ENCODE measurements around the gene AKIRIN1.
A peak's percentile ranks its signal among the peaks of the same experiment; 100 is the strongest.

Gene AKIRIN1, protein sequence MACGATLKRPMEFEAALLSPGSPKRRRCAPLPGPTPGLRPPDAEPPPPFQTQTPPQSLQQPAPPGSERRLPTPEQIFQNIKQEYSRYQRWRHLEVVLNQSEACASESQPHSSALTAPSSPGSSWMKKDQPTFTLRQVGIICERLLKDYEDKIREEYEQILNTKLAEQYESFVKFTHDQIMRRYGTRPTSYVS

DNA sequence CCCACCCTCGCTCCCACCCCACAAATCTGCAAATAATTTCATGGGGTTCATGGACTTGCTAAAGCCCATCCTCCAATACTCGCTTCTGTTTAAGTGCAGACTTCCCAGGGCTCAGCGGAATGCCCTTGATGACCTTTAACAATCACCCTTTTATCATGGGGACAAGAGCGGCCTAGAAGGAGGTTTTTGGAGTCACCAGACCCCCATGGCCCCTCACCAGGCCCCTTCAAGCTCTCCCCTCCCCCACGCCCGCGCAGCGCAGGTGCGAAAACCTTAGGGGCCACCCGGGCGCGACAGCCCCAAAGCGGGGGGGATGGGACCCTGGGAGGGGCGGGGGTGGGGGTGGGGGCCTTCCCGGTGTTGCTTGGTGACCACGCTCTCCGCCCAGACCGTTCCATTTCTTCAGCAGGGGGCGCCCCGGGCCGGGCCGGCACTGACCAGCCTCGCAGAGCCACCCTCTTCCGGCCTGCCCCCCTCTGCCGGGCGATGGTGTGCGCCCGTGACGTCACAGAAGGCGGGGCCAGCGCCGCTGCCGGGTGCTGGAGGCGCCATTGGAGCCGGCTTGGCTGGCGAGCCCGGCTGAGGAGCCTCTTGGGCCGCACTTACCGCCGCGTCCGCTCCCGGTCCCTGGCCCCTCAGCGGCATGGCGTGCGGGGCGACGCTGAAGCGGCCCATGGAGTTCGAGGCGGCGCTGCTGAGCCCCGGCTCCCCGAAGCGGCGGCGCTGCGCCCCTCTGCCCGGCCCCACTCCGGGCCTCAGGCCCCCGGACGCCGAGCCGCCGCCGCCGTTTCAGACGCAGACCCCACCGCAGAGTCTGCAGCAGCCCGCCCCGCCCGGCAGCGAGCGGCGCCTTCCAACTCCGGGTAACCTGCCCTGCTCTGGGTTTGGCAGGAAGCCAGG lies at the start of gene AKIRIN1:
AKIRIN1 (plus strand) TSS at position 539 of the 900 bp plus-strand sequence; CDS start at position 644, 105 bp downstream.
- TF ChIP-seq, protein P1, sequence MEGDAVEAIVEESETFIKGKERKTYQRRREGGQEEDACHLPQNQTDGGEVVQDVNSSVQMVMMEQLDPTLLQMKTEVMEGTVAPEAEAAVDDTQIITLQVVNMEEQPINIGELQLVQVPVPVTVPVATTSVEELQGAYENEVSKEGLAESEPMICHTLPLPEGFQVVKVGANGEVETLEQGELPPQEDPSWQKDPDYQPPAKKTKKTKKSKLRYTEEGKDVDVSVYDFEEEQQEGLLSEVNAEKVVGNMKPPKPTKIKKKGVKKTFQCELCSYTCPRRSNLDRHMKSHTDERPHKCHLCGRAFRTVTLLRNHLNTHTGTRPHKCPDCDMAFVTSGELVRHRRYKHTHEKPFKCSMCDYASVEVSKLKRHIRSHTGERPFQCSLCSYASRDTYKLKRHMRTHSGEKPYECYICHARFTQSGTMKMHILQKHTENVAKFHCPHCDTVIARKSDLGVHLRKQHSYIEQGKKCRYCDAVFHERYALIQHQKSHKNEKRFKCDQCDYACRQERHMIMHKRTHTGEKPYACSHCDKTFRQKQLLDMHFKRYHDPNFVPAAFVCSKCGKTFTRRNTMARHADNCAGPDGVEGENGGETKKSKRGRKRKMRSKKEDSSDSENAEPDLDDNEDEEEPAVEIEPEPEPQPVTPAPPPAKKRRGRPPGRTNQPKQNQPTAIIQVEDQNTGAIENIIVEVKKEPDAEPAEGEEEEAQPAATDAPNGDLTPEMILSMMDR (conservative IDR thresholded peaks at IDR 0.05; ENCODE audit: control insufficient read depth, insufficient read depth, low read depth, low read length): no peak
- H3K4me3 ChIP-seq (ENCODE audit: control insufficient read depth, low read depth, low read length): peak within 1 kb of the TSS; percentile 85
- DNase-seq (ENCODE audit: low read depth): peak; percentile 90

DNA sequence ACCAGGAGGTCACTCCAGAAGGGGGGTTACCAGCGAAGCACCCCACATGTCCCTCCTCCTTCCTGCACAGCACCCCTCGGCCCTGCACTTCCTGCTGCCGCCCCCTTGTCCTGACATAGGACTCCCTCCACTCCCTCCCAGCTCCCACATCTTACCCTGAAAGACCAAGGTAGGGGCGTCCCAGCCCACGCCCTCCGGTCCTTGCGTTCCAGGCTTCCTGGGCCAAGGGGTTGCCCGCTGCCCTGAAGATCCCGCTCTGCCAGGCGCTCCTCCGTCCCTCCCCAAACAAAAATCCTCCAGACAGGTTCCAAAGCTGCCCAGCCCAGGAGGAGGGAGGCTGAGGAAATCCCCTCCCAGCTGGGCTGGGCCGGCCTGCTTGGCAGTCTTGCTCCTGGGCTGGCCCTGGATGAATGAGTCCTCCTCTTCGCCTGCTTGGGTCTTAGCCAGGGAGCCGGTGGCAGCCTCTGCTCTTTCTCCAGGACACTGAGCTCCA lies 49.5 kb upstream of the AKIRIN1 start, which contains the start of gene RHBDL2:
RHBDL2 (minus strand) TSS at position 304 of the 493 bp plus-strand sequence. CDS start 22,618 bp downstream, outside the sequence.
- TF ChIP-seq, protein P1 (conservative IDR thresholded peaks at IDR 0.05; ENCODE audit: control insufficient read depth, insufficient read depth, low read depth, low read length): no peak
- peak within 1 kb of the TSS; percentile 44 for H3K4me3 ChIP-seq (ENCODE audit: control insufficient read depth, low read depth, low read length)
- DNase-seq (ENCODE audit: low read depth): peak; percentile 39

GRCh38 chr1:38942664-38943428 lies 48.2 kb upstream of the AKIRIN1 start:
- H3K4me3 ChIP-seq (ENCODE audit: control insufficient read depth, low read depth, low read length): no peak overlapping the region
- no peak for DNase-seq (ENCODE audit: low read depth)
- TF ChIP-seq, protein P1 (conservative IDR thresholded peaks at IDR 0.05; ENCODE audit: control insufficient read depth, insufficient read depth, low read depth, low read length): no peak

DNA sequence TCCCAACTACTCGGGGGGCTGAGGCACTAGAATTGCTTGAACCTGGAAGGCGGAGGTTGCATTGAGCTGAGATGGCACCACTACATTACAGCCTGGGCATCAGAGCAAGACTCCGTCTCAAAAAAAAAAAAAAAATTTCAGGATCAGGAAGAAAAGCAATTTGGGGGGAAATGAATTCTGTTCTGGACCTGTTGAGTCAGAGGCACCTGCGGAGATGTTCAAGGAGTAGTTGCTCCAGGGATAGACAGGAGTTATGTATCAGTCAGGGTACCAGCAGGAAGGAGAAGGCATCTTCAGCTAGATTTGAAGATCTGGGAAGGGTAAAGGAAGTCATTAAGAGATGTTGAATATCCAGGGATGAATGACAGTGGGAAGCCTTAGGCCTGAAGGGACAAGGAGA lies 46.5 kb upstream of the AKIRIN1 start:
- H3K4me3 ChIP-seq (ENCODE audit: control insufficient read depth, low read depth, low read length): no peak overlapping the region
- TF ChIP-seq, protein P1 (conservative IDR thresholded peaks at IDR 0.05; ENCODE audit: control insufficient read depth, insufficient read depth, low read depth, low read length): no peak
- no peak for DNase-seq (ENCODE audit: low read depth)

GRCh38 chr1:38950553-38950952 lies 40.5 kb upstream of the AKIRIN1 start:
- H3K4me3 ChIP-seq (ENCODE audit: control insufficient read depth, low read depth, low read length): no peak overlapping the region
- TF ChIP-seq, protein P1 (conservative IDR thresholded peaks at IDR 0.05; ENCODE audit: control insufficient read depth, insufficient read depth, low read depth, low read length): no peak
- no peak for DNase-seq (ENCODE audit: low read depth)

- DNase-seq (ENCODE audit: low read depth): peak; percentile 8
- TF ChIP-seq, protein P1 (conservative IDR thresholded peaks at IDR 0.05; ENCODE audit: control insufficient read depth, insufficient read depth, low read depth, low read length): no peak
- no peak overlapping the region for H3K4me3 ChIP-seq (ENCODE audit: control insufficient read depth, low read depth, low read length)
Observed at GRCh38 chr1:38953433-38953860, 37.6 kb upstream of the AKIRIN1 start.
